Gastroesophageal sphincter (tissue), 3 donors: Measurements from ENCODE around the gene USP6NL.

ENCODE experiments used
- CTCF ChIP-seq, 4 experiments: fragments of 200-600 bp in 2 of 4; fragments of 450-650 bp in 2 of 4; sonication (generic) in 1 of 4; IDR thresholded peaks; one replicate each; pipeline ENCODE4 v1.5.1; 2017 to 2019; ENCODE audit warnings: antibody characterized with exemption in 4 of 4, mild to moderate bottlenecking in 2 of 4, moderate library complexity in 2 of 4
- POLR2A ChIP-seq, 2 donors: fragments of 450-650 bp; IDR thresholded peaks; one replicate each; pipeline ENCODE4 v1.6.1; 2017; ENCODE audit warnings: antibody characterized with exemption in 2 of 2, mild to moderate bottlenecking in 2 of 2, moderate library complexity in 1 of 2
- POLR2AphosphoS5 ChIP-seq: sonication (generic); formaldehyde crosslinking; IDR thresholded peaks from one replicate; pipeline ENCODE4 v1.6.1; 2017; ENCODE audit warnings: antibody characterized with exemption

- TF ChIP-seq POLR2AphosphoS5 (no peak), CTCF (IDR thresholded peaks at IDR 0.05) (no peak), POLR2A (IDR thresholded peaks at IDR 0.05) (no peak)
These were observed 206.5 kb downstream of the USP6NL start for GRCh38 chr10:11404901-11405300.
